Fibroblast of mammary gland (primary cell): Measurements from ENCODE around the gene RAB3IL1.

Source experiments
- DNase-seq: peaks from one replicate; pipeline ENCODE4 v3.0.0-alpha.2; 2010; ENCODE audit warnings: low read depth
- H3K4me3 ChIP-seq: 2 replicates; pipeline ENCODE4 v1.5.1; 2011; ENCODE audit warnings: low read depth, mild to moderate bottlenecking, low read length, moderate library complexity; ENCODE audit not compliant: control insufficient read depth
- CTCF ChIP-seq: conservative IDR thresholded peaks from 2 replicates; pipeline ENCODE4 v1.5.1; 2011; ENCODE audit warnings: low read depth, low read length, inconsistent platforms; ENCODE audit not compliant: control insufficient read depth, insufficient read depth

RAB3IL1 gene

GRCh38 chr11:61862714-61863547 is 54.4 kb downstream of the RAB3IL1 start:
- no peak for TF ChIP-seq CTCF
- no peak for DNase-seq
- no peak overlapping the region for H3K4me3 ChIP-seq

- no peak for TF ChIP-seq CTCF
- H3K4me3 ChIP-seq = no peak overlapping the region
- no peak for DNase-seq
Observed at GRCh38 chr11:61861634-61862033, 55.7 kb downstream of the RAB3IL1 start.

- no peak overlapping the region for H3K4me3 ChIP-seq
- DNase-seq = peak; percentile 61
- TF ChIP-seq CTCF = no peak
Observed at GRCh38 chr11:61860054-61860903, 57.1 kb downstream of the RAB3IL1 start.

GRCh38 chr11:61855939-61856680 is 61.3 kb downstream of the RAB3IL1 start:
- TF ChIP-seq CTCF = no peak

GRCh38 chr11:61854966-61855714 is 62.2 kb downstream of the RAB3IL1 start:
- no peak for TF ChIP-seq CTCF
- no peak overlapping the region for H3K4me3 ChIP-seq
- no peak for DNase-seq

More at GRCh38 chr11:61855939-61856680, 61.3 kb downstream of the RAB3IL1 start:
- H3K4me3 ChIP-seq = no peak overlapping the region
- DNase-seq = peak; percentile 45
